ENCODE measurements around the gene TOX2.

Gene TOX2

DNA sequence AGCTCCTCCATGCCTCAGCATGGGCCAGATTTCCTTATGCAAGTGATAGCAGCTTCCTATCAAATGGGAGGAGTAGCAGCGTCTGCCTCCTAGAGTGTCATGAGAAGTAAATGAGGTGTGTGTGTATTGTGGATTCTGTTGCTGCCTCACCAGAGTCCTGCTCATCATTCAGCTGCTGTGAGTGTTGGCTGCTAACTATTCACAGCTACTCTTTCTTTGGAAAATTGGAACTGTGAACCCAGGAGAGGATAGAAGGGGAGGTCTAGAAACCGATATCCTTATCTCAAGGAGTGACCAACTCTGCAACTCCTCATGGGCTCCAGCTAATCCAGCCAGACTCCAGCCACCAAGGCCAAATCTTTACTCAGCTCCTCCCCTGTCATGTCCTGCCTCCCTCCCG lies 63.3 kb downstream of the TOX2 start:
- DNase-seq (ENCODE audit: low read depth): no peak

DNA sequence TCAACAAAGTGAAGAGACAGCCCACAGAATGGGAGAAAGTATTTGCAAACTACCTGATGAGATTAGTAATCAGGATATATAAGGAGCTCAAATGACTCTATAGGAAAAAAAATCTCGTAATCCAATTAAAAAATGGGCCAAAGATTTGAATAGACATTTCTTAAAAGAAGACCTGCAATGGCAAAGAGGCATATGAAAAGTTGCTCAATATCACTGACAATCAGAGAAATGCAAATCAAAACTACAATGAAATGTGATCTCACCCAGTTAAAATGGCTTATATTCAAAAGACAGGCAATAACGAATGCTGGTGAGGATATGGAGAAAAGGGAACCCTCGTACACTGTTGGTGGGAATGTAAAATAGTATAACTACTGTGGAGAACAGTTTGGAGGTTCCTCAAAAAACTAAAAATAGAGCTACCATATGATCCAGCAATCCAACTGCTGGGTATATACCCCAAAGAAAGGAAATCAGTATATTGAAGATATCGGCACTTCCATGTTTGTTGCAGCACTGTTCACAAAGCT lies 65.0 kb downstream of the TOX2 start:
- no peak for DNase-seq (ENCODE audit: low read depth)

DNA sequence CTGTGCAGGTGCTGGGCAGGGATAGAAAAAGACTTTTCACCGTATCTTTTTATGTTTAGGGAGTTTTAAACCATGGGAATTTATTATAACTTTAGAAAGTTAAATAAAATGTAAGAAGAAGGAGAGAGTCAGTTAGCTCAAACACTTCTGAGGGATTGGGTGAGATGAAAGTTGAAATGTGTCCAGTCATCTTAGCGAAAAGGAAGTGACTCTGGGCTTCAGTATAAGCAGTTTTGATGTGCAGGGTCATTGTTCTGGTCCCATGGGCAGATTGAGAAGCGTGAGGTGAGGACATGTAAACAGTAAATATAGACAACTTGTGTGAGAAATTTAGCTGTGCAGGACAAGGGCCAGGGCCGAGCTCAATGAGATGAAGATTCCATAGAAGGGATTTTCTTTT lies 66.9 kb downstream of the TOX2 start:
- DNase-seq (ENCODE audit: low read depth): no peak

DNA sequence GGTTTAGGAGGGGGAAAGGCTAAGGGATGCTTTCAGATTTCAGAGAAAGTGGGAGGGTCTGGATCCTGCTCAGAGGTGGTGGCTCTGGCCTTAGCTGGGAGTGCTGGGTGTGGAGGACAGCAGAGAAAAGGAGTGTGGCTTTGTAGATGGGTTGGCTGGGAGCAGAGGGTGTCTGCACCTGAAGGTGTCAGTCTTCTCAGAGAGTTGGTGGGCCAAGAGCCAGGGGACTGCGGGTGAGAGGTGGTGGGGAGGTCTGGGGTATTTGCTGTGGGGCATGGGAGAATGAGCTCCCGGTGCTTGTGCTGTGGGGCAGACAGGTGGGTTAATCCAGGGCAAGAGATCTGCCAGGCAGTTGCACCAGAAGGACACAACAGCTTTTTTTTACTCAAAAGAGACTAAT lies 67.4 kb downstream of the TOX2 start:
- no peak for DNase-seq (ENCODE audit: low read depth)

DNA sequence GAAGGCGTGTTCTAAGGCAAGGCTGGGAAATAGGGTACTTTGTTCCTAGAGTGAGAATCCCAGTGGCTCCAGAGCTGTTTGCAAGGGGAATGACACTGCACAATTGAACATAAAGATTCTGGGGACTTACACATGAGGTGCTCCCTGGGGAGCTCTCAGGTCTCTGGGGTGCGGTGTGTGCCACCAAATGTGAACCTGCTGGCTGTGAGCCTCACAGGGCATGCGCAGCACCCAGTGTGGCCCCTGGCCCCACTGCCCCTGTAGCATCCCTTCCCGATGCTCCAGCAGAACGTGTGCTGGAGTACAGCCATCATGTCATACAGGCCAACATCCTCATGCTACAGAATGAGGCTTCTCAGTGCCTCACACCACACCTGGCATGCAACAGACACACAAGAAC lies 68.2 kb downstream of the TOX2 start:
- DNase-seq (ENCODE audit: low read depth): no peak

DNA sequence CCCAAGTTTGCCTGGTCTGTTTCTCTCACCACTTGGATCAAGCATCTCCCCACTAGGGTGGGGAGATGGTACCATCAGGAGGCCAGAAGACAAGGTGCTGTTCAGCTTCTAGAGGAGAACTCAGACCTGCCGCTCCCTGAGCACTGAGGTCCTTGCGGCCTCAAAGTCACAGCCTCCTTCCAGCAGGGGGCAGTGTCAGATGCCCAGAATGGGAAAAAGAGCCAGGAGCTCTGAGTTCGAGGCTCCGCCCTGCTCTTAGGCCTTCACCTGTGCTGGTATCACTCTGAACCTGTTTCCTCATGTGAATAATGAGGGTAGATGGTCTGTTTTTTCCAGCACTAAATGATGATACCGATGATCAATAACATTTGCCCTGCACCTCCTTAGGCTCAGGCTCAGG lies 68.7 kb downstream of the TOX2 start:
- no peak for DNase-seq (ENCODE audit: low read depth)

DNA sequence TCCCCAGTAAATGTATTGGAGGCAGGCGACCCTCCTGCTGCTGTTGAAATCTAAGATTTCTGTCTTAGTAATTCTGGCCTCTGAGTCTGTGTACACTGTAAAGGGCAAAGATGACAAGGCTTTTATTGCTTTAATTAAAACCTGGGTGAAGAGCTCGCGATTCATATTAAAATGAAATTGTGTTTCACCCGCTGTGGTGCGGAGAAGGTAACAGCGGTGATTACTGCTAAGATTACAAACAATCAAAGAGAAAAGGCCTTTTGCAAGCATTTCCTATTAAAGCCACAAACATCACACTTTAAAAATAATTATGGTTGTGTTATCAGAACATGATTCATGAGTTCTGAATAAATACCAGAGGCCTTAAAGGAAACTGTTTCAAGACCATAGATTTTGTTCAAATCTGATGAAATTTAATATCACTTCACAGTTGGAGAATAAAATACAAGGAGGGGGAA lies 69.3 kb downstream of the TOX2 start:
- no peak for DNase-seq (ENCODE audit: low read depth)

DNA sequence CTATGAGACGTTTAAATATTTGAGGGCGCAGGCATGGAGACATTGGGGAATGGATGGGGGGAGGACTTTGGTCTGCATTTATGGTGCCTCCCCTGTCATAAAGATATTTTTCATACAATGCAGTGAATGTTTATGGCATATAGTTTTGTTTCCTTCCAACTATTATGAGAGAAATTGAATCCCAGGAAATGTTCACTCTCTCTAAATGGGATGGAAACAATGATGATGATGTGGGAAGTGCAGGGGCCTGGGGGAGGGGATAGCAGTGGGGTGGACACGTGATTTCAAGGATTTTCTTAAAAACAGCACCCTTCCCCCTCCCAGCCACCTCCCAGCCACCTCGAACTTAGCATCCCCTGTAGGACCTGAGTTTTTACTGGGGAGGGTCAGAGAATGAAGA lies 69.9 kb downstream of the TOX2 start:
- DNase-seq (ENCODE audit: low read depth): no peak

DNA sequence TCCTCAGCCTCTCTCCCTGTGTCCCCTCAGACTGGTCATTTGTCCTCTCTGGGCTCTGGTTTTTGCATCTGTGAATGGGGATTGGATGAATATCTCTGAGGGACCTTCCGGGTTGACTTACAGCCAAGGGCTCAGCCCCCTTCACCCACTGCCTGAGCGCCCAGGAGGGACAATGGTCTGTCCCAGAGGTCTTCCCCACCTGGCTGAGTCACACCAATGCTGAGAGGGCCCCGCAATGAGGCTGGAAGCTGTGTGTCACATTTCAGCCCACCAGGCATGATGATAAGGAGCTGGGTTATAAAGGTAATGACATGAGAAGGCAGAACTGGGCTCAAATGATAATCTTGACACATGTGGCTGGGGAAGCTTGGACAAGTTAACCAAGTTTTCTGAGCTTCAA lies 70.5 kb downstream of the TOX2 start:
- DNase-seq (ENCODE audit: low read depth): no peak

DNA sequence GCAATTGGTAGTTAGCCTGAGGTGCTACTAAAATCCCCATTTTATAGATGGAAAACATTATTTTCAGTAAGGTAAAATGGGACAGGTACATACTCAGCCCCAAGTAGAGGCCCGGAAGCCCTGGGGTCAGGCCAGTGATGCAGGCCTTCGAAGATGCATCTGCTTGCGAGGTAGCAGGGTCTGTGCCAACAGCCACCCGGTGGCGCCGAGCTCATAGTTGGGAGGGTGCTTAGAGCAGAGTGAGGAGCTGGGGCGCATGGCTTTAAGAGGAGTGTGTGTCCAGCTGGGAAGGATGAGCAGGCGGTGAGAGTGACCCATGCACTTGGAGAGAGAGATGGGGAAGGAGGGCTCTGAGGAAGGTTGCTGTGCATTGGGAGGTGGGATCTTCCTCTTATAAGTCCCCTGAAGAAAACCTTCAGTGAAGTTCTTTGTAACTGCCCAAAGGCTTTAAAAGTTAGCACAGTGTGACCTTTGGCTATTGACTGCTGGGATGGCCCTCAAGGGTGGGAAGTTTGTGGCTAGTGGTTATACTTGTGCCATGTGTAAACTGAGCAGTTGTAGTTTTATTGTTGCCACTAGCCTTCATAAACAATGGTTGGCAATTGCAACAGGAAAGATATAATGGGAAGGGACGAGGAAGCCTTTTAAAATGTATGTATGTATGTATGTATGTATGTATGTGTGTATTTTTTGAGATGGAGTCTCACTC lies 71.1 kb downstream of the TOX2 start:
- no peak for DNase-seq (ENCODE audit: low read depth)

DNA sequence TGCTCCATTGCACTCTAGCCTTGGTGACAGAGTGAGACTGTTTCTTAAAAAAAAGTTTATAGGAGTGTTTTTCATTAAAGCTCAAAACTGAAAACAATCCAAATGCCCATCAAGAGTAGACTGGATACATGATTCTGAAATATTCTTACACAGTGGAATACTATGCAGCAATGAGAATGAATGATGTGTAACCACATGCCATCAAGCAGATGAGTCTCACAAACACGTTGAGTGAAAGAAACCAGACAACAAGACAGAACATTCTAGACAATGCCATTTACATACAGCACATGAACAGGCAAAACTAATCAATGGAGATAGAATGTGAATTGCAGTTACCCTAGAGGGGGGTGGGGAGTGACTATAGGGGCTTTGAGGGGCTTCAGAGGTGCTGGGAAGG lies 72.4 kb downstream of the TOX2 start:
- DNase-seq (ENCODE audit: low read depth): no peak

DNA sequence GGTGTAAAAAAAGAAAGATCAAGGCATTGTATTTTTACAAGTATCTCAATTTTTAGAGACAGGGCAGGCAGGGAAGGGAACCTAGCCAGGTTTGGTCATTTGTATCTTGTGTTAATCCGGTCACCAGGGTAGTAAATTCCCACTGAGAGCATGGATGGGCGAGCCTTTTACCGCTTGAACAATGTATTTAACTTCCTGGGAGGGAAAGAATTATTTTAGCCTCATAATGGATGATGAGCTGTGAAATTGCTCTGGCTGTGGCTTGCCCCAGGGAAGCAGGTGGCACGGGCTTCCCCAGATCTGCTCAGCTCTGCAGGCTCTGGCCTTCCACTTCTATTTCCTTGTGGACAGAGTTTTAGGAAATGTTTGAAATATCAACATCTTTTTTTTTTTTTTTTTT lies 72.9 kb downstream of the TOX2 start:
- DNase-seq (ENCODE audit: low read depth): no peak

DNA sequence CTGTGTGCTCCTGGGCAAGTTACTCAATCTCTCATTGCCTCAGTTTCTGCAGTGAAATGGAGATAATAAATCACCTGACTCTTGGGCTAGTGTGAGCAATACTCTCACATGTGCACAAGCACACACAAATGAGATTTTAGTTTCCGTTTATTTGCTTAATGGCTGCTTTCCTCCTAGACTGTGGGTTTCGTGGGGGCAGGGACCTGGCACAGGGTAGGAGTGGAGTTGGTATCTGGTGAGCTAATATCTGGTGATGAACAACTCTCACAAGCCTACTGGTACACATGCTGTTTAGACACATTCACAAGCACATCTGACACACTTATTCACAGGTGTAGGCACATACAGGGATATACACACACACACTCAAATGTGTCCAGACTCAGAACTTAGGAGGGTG lies 73.8 kb downstream of the TOX2 start:
- DNase-seq (ENCODE audit: low read depth): no peak

DNA sequence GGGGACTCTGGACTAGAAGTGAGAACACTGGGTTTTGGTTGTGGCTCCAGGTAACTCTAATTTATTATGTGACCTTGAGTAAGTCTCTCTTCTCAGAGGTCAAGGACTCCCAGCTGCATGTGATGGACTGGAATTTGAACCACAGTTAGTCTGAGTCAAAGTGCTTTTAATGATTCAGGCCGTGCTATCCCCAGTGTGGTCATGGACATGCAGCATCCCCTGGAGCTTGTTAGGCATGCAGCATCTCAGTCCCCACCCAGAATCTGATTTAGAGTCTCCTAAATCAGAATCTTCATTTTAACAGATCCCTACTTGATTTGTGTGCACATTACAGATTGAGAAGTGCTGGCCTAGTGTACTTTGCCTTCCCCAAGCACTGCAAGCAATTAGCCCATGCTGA lies 74.2 kb downstream of the TOX2 start:
- no peak for DNase-seq (ENCODE audit: low read depth)

DNA sequence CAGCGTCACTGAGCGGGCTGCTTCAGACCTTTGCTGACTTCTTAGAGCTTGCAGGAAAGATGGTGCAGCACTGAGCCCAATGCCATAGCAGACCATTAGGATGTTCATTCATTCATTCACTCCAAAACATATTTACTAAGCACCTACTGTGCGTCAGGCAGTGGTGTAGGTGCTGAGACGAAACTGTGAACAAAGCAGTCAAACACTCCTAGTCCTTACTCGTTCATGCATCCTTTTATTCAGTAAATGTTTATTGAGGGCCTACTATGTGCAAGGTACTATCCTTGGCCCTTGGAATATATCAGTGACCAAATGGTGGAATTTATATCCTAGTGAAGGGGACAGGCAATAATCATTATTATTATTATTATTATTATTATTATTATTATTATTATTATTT lies 76.6 kb downstream of the TOX2 start:
- no peak for DNase-seq (ENCODE audit: low read depth)

DNA sequence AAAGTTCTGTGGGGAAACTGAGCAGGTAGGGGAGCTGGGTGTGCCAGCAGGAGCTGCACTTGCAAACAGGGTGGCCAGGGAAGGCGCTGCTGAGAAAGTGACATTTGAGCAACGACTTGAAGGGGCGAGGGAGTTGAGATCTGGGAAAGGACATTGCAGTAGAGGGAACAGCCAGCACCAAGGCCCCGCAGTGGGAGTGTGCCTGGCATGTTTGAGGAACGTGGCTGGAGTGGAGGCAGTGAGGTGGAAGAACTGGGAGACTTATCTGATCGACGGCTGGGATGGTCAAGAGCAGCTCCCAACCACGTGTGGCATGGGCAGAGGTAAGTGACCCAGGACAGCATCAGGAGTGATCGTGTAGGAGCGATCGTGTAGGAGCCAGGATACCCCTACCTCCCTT lies 77.3 kb downstream of the TOX2 start:
- DNase-seq (ENCODE audit: low read depth): no peak

DNA sequence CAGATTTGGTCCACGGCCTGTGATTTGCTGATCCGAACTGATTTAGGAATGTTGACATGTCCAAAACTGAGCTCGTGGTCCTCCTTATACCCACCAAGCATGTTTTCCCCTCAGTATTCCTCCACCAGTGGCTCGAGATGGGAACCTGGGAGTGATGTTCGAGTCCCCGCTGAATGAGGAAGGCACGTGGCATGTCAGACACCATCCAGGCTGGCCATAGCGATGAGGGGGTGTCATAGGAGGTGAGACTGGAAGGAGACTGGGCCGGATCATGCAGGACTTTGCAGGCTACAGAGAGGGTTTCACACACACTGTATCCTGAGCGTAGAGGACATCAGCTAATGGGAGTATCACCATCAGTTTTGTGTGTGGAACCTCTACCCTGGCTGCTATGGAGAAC lies 78.2 kb downstream of the TOX2 start:
- no peak for DNase-seq (ENCODE audit: low read depth)

DNA sequence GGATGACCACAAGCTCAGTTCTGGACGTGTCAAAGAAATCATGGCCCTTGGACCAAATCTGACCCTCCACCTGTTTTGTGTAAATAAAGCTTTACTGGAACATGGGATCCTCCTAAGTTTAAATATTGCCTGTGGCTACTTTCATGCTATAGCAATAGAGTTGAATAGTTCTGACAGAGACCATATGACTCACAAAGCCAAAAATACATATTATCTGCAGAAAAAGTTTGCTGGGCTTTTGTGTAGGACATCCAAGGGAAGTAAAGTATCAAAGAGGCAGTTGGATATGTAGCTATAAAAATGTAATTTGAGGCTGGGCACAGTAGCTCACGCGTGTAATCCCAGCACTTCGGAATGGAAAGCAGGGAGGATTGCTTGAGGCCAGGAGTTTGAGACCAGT lies 78.9 kb downstream of the TOX2 start:
- no peak for DNase-seq (ENCODE audit: low read depth)

DNA sequence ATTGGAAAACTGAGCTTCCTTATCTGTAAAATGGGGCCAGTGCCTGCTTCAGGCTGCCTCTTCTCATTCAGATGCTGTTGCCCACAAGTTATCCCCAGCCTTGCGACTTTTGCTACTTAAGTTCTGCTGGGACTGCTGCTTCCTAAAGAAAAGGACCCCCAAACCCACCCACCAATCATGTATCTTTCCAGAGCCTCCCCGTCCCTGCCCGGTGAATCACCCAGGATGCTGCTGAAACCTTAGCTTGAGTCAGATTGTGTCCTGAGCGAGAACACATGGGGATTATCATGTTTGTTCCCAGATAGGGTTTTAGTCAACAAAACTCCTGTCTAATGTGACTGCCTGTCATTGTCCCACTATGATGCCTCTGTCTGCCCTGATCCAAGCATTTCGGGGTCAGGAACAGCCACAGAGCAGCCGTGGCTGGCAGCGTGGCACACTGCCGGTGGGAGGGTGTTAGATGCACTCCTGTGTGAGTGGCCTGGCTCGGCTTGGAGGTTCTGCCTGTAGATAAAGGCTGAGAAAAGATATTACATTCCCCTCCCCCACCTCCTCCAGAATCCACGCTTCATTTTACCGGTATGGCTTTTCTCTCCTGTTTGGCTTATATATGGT lies 79.9 kb downstream of the TOX2 start:
- no peak for DNase-seq (ENCODE audit: low read depth)

DNA sequence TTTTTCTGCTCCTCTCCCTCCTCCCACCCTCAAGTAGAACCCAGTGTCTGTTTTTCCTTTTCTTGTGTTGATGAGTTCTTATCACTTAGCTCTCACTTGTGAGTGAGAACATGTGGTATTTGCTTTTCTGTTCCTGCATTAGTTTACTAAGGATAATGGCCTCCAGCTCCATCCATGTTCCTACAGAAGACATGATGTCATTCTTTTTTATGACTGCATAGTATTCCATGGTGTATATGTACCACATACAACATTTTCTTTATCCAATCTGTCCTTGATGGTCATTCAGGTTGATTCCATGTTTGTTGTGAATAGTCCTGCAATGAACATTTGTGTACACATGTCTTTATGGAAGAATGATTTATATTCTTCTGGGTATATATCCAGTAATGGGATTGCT lies 81.0 kb downstream of the TOX2 start:
- DNase-seq (ENCODE audit: low read depth): no peak

DNA sequence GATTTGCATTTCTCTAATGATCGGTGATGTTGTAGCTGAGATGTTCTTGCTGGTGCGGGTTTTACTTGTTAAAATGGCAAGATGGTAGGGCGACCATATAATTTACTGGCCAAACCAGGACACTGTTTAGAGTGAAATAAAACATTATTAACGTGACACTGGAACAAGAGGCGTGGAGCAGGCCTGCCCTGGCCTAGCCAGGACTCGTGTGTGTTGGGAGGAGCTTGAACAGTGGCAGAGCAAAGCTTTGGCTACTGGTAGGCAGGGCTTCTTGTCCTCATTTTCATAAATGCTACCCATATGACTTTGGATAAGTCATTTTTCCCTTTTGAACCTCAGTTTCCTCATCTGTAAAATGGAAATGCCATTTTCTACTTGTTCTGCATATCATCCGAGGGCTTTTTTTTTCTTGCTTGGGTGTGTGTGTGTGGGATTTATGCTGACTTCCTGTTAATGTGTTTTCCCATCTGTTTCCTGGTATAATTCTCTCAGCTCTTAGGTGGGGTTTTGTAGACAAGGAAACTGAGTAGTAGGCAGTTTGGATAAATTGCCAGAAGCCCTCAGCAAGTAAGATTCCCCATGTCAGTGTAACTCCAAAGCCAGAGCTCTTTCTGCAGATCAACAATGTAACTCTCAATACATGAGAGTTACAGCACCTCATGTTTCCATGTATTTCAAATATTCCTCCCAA lies 81.7 kb downstream of the TOX2 start:
- DNase-seq (ENCODE audit: low read depth): no peak

DNA sequence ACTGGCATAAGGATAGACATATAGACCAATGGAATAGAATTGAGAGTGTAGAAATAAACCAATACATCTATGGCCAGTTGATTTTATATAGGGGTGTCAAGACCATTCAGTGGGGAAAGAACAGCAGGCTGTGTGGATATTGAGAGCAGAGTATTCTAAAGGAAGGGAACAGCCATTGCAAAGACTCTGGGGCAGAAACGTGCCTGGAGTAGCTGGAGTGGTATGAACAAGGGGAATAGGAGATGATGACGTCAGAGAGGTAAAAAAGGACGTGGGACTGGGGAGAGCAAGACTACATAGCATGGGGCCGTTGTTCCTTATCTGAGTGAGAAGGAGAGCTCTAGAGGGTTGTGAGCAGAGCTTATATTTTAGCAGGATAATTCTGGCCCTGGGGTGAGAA lies 85.2 kb downstream of the TOX2 start:
- DNase-seq (ENCODE audit: low read depth): no peak
